Left lung (tissue), 10 donors: ENCODE data around the gene VPS54. TPM values are rescaled to one million over a fixed set of nuclear protein-coding genes. Genes with fewer than 3 reads are reported as not detected.
"Not testable (repeated sequence)": the region's sequence is repeated elsewhere in the genome, so short reads cannot be mapped to it uniquely, and the experiment has no call there.

Source experiments
- ATAC-seq: fragments of 200-7000 bp; cut with Tn5 transposase; one replicate; pipeline ENCODE4 v1.9.1; 2020; ENCODE audit warnings: moderate library complexity
- DNase-seq, 4 donors: peaks; one replicate each; pipeline ENCODE4 v3.0.0-alpha.2; 2013 to 2020
- H3K27ac ChIP-seq, 2 donors: fragments of 200-600 bp; sonication (generic) in 1 of 2; one replicate each; pipeline versions ENCODE4 v1.5.0 to v1.8.0; 2020 to 2021
- H3K27me3 ChIP-seq, 2 donors: fragments of 200-600 bp; sonication (generic) in 1 of 2; one replicate each; pipeline versions ENCODE4 v1.5.0 to v1.8.0; 2020 to 2021
- H3K36me3 ChIP-seq, 2 donors: fragments of 200-600 bp; sonication (generic) in 1 of 2; one replicate each; pipeline versions ENCODE4 v1.5.0 to v1.8.0; 2020 to 2021
- H3K4me1 ChIP-seq, 2 donors: fragments of 200-600 bp; one replicate each; pipeline ENCODE4 v1.8.0; 2021
- H3K4me3 ChIP-seq, 2 donors: fragments of 200-600 bp; sonication (generic) in 1 of 2; one replicate each; pipeline versions ENCODE4 v1.5.0 to v1.8.0; 2020 to 2021; ENCODE audit warnings: mild to moderate bottlenecking in 1 of 2
- H3K9me3 ChIP-seq, 2 donors: fragments of 200-600 bp; sonication (generic) in 1 of 2; one replicate each; pipeline versions ENCODE4 v1.5.0 to v1.8.0; 2020 to 2021
- intact Hi-C, 2 donors: fragments of 100-400 bp; cut with DNase I; formaldehyde crosslinking; loops; one replicate each; pipeline versions ENCODE4 v1.11.2 to v1.14.2; 2022
- polyA plus RNA-seq, 6 donors: library from polyadenylated mRNA; unstranded; fragments of 120-200 nt; gene quantifications; one replicate each; pipeline ENCODE4 v1.2.1, GENCODE V29; 2013; ENCODE audit not compliant: insufficient read length in 6 of 6
- total RNA-seq, 2 donors: library from RNA; stranded (reverse); fragmentation: NEBNext Ultra II Directional; extraction: Animal tissue kit (Norgen Biotek cat#: 25700); gene quantifications; one replicate each; pipeline ENCODE4 v1.2.1, GENCODE V29; 2021
- TF ChIP-seq, protein P1 (sequence below), 2 donors: fragments of 200-600 bp; sonication (generic) in 1 of 2; IDR thresholded peaks; one replicate each; pipeline versions ENCODE4 v1.5.0 to v1.8.0; 2021; ENCODE audit warnings: antibody characterized with exemption in 2 of 2
- donor health status: DM: no; HTN: yes; CAD: no.
- donor health status: DM: no; HTN: no; CAD: no.

The VPS54 gene
- total and polyA plus RNA-seq, 8 donors: 24.1 to 53.2 (median 47.3) TPM

DNA sequence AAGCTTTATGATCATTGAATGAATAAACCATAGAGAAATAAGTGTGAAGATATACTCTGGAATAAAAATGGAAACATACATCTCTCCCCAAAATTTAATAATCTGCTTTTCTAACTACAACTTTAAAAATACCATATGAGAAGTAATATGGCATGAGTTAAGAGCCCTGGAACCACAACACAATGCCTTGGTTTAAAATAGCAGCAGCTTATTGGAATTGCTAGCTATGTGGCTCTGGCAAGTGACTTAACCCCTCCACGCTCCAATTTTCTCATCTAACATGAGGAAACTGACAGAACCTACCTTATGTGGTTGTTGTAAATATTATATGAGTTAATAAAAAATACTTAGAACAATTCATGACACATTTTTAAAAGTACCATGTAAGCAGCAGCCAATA, 76.4 kb downstream of the VPS54 start:
- ATAC-seq: no peak
- Histone ChIP-seq H3K4me1 (no peaks in the 10 kb centered on the region), H3K4me3 (no peak overlapping the region), H3K36me3 (peaks cover 0 to 59% of the 10 kb centered on the region in 2 donors), H3K9me3 (no peaks in the 10 kb centered on the region), H3K27me3 (no peaks in the 10 kb centered on the region), H3K27ac (no peak overlapping the region)
- TF ChIP-seq, protein P1, sequence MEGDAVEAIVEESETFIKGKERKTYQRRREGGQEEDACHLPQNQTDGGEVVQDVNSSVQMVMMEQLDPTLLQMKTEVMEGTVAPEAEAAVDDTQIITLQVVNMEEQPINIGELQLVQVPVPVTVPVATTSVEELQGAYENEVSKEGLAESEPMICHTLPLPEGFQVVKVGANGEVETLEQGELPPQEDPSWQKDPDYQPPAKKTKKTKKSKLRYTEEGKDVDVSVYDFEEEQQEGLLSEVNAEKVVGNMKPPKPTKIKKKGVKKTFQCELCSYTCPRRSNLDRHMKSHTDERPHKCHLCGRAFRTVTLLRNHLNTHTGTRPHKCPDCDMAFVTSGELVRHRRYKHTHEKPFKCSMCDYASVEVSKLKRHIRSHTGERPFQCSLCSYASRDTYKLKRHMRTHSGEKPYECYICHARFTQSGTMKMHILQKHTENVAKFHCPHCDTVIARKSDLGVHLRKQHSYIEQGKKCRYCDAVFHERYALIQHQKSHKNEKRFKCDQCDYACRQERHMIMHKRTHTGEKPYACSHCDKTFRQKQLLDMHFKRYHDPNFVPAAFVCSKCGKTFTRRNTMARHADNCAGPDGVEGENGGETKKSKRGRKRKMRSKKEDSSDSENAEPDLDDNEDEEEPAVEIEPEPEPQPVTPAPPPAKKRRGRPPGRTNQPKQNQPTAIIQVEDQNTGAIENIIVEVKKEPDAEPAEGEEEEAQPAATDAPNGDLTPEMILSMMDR (IDR thresholded peaks at IDR 0.05): no peak
- intact Hi-C loops: no loop called here
- no peak for DNase-seq

DNA sequence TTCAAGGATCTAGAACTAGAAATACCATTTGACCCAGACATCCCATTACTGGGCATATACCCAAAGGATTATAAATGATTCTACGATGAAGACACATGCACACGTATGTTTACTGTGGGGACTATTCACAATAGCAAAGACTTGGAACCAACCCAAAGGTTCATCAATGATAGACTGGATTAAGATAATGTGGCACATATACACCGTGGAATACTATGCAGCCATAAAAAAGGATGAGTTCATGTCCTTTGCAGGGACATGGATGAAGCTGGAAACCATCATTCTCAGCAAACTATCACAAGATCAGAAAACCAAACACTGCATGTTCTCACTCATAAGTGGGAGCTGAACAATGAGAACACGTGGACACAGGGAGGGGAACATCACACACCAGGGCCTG, 87.1 kb downstream of the VPS54 start:
- DNase-seq, H3K9me3 ChIP-seq, ATAC-seq, intact Hi-C loops, H3K4me3 ChIP-seq, H3K27me3 ChIP-seq, H3K4me1 ChIP-seq, H3K27ac ChIP-seq: not testable (repeated sequence)
- peaks cover 0 to 34% of the 10 kb centered on the region in 2 donors for H3K36me3 ChIP-seq

DNA sequence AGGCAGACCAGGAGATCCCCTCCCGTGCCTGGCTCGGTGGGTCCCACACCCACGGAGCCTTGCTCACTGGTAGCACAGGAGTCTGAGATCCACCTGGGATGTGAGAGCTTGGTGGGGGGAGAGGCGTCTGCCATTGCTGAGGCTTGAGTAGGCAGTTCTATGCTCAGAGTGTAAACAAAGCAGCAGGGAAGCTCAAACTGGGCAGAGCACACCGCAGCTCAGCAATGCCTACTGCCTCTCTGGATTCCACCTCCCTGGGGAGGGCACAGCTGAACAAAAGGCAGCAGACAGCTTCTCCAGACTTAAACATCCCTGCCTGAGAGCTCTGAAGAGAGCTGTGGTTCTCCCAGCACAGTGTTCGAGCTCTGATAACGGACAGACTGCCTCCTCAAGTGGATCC, 92.4 kb downstream of the VPS54 start:
- DNase-seq: no peak
- TF ChIP-seq, protein P1 (IDR thresholded peaks at IDR 0.05): no peak
- peaks cover 0 to 22% of the 10 kb centered on the region in 2 donors for H3K36me3 ChIP-seq
- no peak overlapping the region for H3K4me3 ChIP-seq
- no peaks in the 10 kb centered on the region for H3K27me3 ChIP-seq
- ATAC-seq: no peak
- H3K4me1 ChIP-seq: no peaks in the 10 kb centered on the region
- no peak overlapping the region for H3K27ac ChIP-seq
- intact Hi-C loops: no loop called here
- no peaks in the 10 kb centered on the region for H3K9me3 ChIP-seq

DNA sequence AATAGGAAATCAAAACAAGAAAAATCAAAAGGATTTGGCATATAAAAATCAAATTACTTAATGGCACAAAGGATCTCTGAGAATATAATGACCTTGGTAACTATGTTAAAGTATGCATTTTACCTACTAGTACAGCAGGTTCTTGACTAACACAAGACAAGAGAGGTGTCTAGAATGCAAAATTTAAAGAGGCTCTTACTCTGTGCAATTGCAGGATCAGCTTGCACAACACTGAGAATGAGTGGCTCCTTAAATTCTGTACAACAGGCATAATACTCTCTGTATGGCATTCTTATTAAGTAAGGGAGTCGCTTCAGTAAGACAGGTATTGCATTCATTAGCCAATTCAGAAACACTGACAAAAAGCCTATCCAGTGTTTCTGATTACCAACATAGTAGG, 104.9 kb downstream of the VPS54 start:
- H3K36me3 ChIP-seq: peaks cover 0 to 78% of the 10 kb centered on the region in 2 donors
- H3K4me1 ChIP-seq: no peaks in the 10 kb centered on the region

DNA sequence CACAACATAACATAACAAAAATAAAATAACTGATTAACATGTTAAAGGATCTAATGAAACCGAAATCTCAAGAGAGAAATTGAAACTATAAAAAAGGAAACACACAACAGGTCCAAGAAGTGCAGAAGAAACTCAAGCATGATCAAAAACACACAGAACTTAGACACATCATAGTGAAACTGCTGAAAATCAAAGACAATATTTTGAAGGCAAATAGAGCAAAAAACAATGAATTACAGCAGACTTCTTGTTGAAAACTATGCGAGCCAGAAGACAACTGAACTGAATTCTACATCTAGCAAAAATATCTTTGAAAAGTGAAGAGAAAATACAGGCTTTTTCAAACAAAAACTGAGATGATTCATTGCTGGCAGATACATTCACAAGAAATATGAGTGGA, 116.2 kb downstream of the VPS54 start:
- Histone ChIP-seq H3K36me3 (peaks cover 0 to 76% of the 10 kb centered on the region in 2 donors), H3K27ac (no peak overlapping the region), H3K4me1 (no peaks in the 10 kb centered on the region), H3K4me3 (no peak overlapping the region), H3K9me3 (peaks cover 0 to 14% of the 10 kb centered on the region in 2 donors), H3K27me3 (no peaks in the 10 kb centered on the region)
- no peak for DNase-seq
- intact Hi-C loops: no loop called here
- ATAC-seq: no peak
- TF ChIP-seq, protein P1 (IDR thresholded peaks at IDR 0.05): no peak

More for the DNA sequence above, 104.9 kb downstream of the VPS54 start:
- no peaks in the 10 kb centered on the region for H3K27me3 ChIP-seq
- no peak overlapping the region for H3K27ac ChIP-seq
- no peaks in the 10 kb centered on the region for H3K9me3 ChIP-seq
- H3K4me3 ChIP-seq: no peak overlapping the region
- no peak for DNase-seq
- peak; percentile 88 for ATAC-seq
- TF ChIP-seq, protein P1 (IDR thresholded peaks at IDR 0.05): no peak
- intact Hi-C loops: no loop called here

DNA sequence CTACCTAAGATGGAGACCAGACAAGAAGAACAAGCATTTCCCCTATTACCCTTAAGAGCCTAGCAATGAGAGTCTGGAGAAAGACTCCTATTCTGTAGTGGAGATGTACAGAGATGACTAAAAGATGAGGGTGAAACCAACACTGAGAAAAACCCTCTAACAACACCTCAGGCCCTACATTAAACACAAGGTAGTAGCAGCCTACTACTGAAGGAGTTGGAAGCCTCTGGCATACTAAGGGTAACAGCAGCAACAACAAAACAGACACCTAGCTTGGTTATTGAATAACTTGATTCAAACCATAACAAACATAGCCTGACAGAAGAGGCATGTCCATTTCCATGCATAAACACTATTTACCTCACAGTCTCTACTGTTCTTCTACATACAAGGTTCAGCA, 117.1 kb downstream of the VPS54 start:
- Histone ChIP-seq H3K27ac (no peak overlapping the region), H3K36me3 (peaks cover 0 to 78% of the 10 kb centered on the region in 2 donors)
- no peak for ATAC-seq

More for the DNA sequence above, 117.1 kb downstream of the VPS54 start:
- intact Hi-C loops: no loop called here
- Histone ChIP-seq H3K4me1 (no peaks in the 10 kb centered on the region), H3K27me3 (no peaks in the 10 kb centered on the region), H3K9me3 (peaks cover 0 to 14% of the 10 kb centered on the region in 2 donors), H3K4me3 (no peak overlapping the region)
- DNase-seq: no peak
- TF ChIP-seq, protein P1 (IDR thresholded peaks at IDR 0.05): no peak
